ENCODE data around the gene SORL1-AS1.

SORL1-AS1 gene

DNA sequence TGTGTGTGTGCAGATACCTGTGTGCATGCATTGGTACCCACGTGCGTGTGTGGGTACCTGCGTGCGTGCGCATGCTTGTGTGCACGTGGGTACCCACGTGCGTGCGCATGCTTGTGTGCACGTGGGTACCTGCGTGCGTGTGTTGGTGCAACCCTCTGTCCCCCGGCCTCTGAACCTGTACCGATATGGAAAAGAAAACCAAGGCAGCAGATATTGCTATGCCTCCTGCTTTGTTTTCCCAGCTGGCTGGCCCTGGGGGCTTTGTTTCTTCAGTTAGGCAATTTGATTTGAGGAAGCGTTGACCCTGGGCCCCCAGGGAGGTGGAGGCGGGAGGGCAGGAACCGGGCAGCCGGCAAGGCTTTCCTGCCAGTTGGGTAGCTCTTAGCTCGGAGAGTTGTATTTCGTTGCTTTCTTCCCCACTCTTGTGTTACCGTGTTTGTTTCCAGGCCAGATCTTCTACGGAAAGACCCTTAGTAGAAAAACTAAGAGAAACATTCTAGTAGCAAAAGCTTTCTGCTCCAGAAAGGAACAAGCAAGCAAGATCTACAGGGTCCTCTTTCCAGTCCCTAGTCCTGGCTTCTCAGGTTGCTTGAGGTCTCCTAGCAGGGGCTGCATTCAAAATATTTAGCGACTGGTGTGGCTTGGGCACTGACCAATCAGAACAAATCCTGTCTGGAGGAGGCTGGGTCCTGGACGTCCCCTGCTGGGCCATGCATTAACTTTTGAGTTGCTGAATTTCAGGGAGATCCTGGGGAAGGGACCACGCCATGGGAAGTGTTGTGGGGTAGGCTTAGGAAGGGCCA lies 26.3 kb upstream of the SORL1-AS1 start:
- no peak overlapping the region for H3K4me3 ChIP-seq (ENCODE audit: insufficient read depth, low read length)
- H3K27ac ChIP-seq (ENCODE audit: low read depth, low read length): no peak overlapping the region
- no peaks in the 10 kb centered on the region for H3K79me2 ChIP-seq (ENCODE audit: insufficient read depth, low read length)
- no peaks in the 10 kb centered on the region for H3K9me3 ChIP-seq (ENCODE audit: low read depth, low read length)
- H3K4me1 ChIP-seq (ENCODE audit: insufficient read depth, low read length): no peaks in the 10 kb centered on the region
- H2AFZ ChIP-seq (ENCODE audit: low read length): no peak overlapping the region
- no peak for DNase-seq (ENCODE audit: insufficient read length, low spot score, missing footprints)
- H3K4me2 ChIP-seq (ENCODE audit: insufficient read depth, low read length): no peak overlapping the region
- H3K36me3 ChIP-seq (ENCODE audit: insufficient read depth, low read length): no peaks in the 10 kb centered on the region
- TF ChIP-seq, protein P1, sequence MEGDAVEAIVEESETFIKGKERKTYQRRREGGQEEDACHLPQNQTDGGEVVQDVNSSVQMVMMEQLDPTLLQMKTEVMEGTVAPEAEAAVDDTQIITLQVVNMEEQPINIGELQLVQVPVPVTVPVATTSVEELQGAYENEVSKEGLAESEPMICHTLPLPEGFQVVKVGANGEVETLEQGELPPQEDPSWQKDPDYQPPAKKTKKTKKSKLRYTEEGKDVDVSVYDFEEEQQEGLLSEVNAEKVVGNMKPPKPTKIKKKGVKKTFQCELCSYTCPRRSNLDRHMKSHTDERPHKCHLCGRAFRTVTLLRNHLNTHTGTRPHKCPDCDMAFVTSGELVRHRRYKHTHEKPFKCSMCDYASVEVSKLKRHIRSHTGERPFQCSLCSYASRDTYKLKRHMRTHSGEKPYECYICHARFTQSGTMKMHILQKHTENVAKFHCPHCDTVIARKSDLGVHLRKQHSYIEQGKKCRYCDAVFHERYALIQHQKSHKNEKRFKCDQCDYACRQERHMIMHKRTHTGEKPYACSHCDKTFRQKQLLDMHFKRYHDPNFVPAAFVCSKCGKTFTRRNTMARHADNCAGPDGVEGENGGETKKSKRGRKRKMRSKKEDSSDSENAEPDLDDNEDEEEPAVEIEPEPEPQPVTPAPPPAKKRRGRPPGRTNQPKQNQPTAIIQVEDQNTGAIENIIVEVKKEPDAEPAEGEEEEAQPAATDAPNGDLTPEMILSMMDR (IDR thresholded peaks at IDR 0.05; ENCODE audit: extremely low read depth, low read depth, low read length): no peak
- no peaks in the 10 kb centered on the region for H4K20me1 ChIP-seq (ENCODE audit: insufficient read depth, low read length)
- H3K27me3 ChIP-seq (ENCODE audit: insufficient read depth, low read length): peaks cover 21% of the 10 kb centered on the region

DNA sequence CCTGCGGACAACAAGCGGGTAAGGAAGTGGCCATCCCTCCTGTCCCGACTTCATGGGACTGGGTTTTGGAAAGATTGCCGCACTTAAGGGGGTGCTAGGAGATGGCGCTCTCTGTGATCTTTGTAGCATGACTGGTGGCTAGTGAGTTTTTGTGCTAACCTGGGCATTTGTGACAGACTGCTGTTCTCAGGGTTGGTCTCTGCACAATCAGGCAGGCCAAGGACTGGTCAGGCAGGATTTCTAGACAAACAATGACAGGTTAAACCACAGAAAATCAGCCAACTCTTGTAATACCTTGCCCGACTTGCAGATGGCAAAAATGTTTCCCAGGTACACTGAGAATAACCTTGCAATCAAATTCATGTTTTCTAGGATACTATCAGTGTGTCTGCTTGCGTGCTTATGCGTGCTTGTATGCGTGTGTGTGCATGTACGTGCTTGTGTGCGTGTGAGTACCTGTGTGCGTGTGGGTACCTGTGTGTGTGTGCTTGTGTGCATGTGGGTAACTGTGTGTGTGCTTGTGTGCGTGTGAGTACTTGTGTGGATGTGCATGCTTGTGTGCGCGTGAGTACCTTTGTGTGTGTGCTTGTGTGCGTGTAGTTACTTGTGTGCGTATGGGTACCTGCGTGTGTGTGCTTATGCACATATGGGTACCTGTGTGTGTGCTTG lies 25.6 kb upstream of the SORL1-AS1 start:
- no peaks in the 10 kb centered on the region for H3K36me3 ChIP-seq (ENCODE audit: insufficient read depth, low read length)

DNA sequence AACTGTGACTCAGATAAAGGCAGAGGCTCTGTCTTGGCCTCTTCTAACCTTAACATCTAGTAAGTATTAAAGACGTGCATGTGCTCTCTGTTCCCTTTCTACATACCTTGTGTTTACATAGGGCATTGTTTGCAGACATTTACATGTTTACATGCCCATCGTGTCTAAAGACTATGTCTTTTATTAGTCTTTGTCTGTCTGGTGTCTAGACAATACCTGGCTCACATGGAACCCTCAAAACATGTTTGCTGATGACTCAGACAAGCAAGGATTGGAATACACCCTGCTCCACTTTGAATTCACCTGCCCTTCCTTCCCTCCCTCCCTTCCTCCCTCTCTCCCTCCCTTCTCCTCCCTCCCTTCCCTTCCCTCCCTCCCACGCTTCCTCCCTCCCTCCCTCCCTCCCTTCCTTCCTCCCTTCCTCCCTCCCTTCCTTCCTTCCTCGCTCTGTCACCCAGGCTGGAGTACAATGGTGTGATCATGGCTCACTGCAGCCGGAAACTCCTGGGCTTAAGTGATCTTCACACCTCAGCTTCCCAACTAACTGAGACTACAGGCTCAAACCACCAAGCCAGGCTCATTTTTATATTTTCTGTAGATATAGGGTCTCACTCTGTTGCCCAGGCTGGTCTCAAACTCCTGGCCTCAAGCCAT lies 23.7 kb upstream of the SORL1-AS1 start:
- no peaks in the 10 kb centered on the region for H3K36me3 ChIP-seq (ENCODE audit: insufficient read depth, low read length)
- H3K27me3 ChIP-seq (ENCODE audit: insufficient read depth, low read length): peaks cover 25% of the 10 kb centered on the region

More for the DNA sequence above, 25.6 kb upstream of the SORL1-AS1 start:
- TF ChIP-seq, protein P1 (IDR thresholded peaks at IDR 0.05; ENCODE audit: extremely low read depth, low read depth, low read length): no peak
- peaks cover 21% of the 10 kb centered on the region for H3K27me3 ChIP-seq (ENCODE audit: insufficient read depth, low read length)
- DNase-seq (ENCODE audit: insufficient read length, low spot score, missing footprints): no peak
- H3K79me2 ChIP-seq (ENCODE audit: insufficient read depth, low read length): no peaks in the 10 kb centered on the region
- no peak overlapping the region for H2AFZ ChIP-seq (ENCODE audit: low read length)
- H3K27ac ChIP-seq (ENCODE audit: low read depth, low read length): no peak overlapping the region
- H3K4me1 ChIP-seq (ENCODE audit: insufficient read depth, low read length): no peaks in the 10 kb centered on the region
- H3K4me2 ChIP-seq (ENCODE audit: insufficient read depth, low read length): no peak overlapping the region
- no peaks in the 10 kb centered on the region for H4K20me1 ChIP-seq (ENCODE audit: insufficient read depth, low read length)
- H3K4me3 ChIP-seq (ENCODE audit: insufficient read depth, low read length): no peak overlapping the region
- no peaks in the 10 kb centered on the region for H3K9me3 ChIP-seq (ENCODE audit: low read depth, low read length)

More for the DNA sequence above, 23.7 kb upstream of the SORL1-AS1 start:
- no peak overlapping the region for H3K4me2 ChIP-seq (ENCODE audit: insufficient read depth, low read length)
- no peaks in the 10 kb centered on the region for H4K20me1 ChIP-seq (ENCODE audit: insufficient read depth, low read length)
- no peak for DNase-seq (ENCODE audit: insufficient read length, low spot score, missing footprints)
- TF ChIP-seq, protein P1 (IDR thresholded peaks at IDR 0.05; ENCODE audit: extremely low read depth, low read depth, low read length): no peak
- no peak overlapping the region for H3K27ac ChIP-seq (ENCODE audit: low read depth, low read length)
- H3K4me1 ChIP-seq (ENCODE audit: insufficient read depth, low read length): no peaks in the 10 kb centered on the region
- no peak overlapping the region for H2AFZ ChIP-seq (ENCODE audit: low read length)
- H3K79me2 ChIP-seq (ENCODE audit: insufficient read depth, low read length): no peaks in the 10 kb centered on the region
- H3K9me3 ChIP-seq (ENCODE audit: low read depth, low read length): no peaks in the 10 kb centered on the region
- no peak overlapping the region for H3K4me3 ChIP-seq (ENCODE audit: insufficient read depth, low read length)

All from osteoblast (primary cell).